Astrocyte of the cerebellum (primary cell): ENCODE data around the gene DMXL2.

Source experiments
- DNase-seq: peaks from one replicate; pipeline ENCODE4 v3.0.0-alpha.2; 2011; ENCODE audit warnings: low read depth
- H3K4me3 ChIP-seq: 2 replicates; pipeline ENCODE4 v1.5.1; 2011; ENCODE audit warnings: mild to moderate bottlenecking, low read depth, low read length, moderate library complexity
- in situ Hi-C: cut with HindIII; loops from 2 replicates; pipeline ENCODE4 v1.10.0; 2017; ENCODE audit warnings: low sequenced_read_pairs
- TF ChIP-seq, protein P1 (sequence below): IDR thresholded peaks from 2 replicates; pipeline ENCODE4 v1.5.1; 2012; ENCODE audit warnings: low read length, low read depth, moderate library complexity, mild to moderate bottlenecking; ENCODE audit errors: missing control alignments

Gene DMXL2

DNA sequence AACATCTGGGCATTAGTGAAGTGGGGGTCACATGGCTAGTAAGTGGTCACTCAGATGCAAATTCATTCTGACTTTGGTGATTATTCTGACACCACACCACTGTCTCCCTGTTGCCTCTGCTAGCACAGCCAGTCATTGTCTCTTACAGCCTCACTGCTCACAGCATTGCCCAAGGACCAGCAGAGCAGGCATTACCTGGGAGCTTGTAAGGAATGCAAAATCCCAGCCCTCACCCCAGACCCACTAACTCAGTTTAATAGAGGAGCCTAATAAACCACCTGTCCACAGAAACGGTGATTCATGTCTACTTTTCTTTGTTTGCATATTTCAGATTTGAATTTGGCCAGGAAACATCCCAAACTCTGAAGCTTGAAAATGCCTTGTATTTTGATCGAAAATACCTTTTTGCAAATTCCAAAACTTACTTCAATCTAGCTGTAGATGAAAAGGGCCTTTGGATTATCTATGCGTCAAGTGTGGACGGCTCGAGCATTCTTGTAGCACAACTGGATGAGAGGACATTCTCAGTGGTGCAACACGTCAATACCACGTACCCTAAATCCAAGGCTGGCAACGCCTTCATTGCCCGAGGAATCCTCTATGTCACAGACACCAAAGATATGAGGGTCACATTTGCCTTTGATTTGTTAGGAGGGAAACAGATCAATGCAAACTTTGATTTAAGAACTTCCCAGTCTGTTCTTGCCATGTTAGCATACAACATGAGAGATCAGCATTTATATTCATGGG lies 218.4 kb downstream of the DMXL2 start:
- TF ChIP-seq, protein P1, sequence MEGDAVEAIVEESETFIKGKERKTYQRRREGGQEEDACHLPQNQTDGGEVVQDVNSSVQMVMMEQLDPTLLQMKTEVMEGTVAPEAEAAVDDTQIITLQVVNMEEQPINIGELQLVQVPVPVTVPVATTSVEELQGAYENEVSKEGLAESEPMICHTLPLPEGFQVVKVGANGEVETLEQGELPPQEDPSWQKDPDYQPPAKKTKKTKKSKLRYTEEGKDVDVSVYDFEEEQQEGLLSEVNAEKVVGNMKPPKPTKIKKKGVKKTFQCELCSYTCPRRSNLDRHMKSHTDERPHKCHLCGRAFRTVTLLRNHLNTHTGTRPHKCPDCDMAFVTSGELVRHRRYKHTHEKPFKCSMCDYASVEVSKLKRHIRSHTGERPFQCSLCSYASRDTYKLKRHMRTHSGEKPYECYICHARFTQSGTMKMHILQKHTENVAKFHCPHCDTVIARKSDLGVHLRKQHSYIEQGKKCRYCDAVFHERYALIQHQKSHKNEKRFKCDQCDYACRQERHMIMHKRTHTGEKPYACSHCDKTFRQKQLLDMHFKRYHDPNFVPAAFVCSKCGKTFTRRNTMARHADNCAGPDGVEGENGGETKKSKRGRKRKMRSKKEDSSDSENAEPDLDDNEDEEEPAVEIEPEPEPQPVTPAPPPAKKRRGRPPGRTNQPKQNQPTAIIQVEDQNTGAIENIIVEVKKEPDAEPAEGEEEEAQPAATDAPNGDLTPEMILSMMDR, result no peak
- in situ Hi-C loops, result no loop called here
- no peak for DNase-seq
- no peak overlapping the region for H3K4me3 ChIP-seq

DNA sequence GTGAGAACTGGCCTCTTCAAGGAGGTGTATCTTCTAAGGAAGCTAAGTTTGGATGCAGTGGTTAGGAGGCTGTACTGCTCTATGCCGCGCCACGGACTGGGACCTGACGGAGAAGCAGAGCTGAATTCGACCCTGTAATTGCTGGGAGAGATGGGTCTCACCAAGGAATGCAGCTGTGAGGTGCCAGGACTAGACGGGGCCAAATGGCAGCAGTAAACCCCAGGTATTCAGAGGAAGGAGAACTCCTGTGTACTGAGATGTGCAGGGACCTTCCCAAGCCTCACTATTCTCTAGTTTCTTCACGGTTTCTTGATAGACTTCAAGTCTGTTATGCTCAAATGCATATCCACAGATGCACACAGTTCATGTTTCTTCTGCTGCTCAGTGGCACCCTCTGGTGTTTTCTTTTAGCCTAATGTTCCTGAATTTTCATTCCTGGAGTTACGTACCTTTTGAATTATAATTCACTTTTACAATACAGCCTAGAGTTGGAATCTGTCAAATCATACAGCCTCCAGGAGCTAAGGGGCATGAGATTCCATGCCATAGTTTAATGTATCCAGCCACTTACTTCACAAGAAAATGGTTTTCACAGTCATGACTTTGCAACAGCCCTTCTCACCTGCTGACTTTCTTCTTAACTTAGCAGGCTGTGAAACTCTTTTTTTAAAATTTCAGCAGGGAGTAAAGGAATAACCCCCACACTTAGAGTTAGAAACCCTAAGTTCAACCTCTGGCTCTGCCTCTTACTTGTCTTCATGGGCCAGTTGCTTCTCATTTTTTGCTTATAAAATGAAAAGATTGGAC lies 219.3 kb downstream of the DMXL2 start:
- TF ChIP-seq, protein P1, result peak; percentile 69
- H3K4me3 ChIP-seq, result no peak overlapping the region
- DNase-seq, result peak; percentile 26
- in situ Hi-C loops, result no loop called here

DNA sequence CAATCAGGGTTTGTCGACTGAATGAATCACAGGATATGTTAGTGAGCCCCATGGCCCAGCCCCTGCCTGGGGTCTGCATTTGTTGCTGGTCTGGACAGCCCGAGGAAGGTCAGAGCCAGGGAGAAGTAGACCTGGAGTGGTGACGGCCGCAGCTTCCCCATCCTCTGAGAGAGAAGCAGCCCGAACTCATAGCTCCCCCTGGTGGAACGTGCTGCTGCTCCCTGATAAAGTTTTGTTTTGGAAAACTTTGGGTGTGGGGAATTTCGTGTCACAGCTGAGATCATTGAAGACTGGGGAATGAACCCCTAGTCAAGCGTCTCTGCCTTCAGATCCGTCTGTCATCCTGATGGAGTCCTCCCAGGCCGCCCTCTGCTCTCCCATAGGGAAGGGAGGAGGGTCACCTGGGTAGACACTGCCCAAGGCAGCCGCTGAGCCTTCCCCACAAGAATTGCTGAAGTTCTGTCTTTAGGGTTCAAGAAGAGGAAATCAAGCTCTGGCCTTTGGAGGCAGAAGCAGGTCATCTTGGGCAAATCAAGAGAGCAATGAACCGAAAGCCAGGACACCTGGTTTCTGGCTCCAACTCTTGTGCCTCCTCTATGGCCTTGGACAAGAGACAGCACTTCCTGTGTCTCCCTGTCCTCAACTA lies 220.6 kb downstream of the DMXL2 start:
- no peak for DNase-seq
- in situ Hi-C loops, result no loop called here
- no peak overlapping the region for H3K4me3 ChIP-seq
- TF ChIP-seq, protein P1, result peak; percentile 73

DNA sequence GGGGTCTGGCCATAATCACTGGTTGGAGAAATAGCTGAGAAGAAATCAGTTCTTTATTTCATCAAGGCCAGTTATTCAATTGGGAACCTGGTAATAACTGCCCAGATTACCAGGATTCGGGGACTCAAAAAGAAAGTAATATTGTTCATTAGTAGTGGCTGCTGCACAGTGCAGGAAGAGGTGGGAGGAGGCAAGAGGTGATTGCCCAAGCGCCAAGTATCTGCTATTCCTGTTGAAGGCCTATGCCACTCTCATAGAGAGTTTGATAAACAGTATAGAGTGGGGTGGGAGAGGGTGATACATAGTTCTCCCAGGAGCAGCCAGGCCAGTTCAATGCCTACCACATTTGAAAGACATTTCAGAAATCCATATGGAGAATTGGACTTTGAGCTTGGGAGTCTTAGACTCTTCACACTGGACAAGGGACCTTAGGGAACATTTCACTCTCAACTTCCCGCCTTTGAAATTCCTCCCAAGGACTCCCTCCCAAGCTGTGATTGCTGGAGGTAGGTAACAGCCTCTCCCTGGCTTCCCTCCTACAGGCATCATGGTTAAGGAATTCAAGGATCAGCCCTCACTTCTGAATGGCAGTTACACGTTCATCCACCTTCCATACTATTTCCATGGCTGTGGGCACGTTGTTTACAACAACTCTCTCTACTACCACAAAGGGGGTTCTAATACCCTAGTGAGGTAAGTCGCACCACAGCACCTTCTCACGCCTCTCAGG lies 221.4 kb downstream of the DMXL2 start:
- no peak for DNase-seq
- TF ChIP-seq, protein P1, result no peak
- H3K4me3 ChIP-seq, result no peak overlapping the region
- in situ Hi-C loops, result no loop called here

DNA sequence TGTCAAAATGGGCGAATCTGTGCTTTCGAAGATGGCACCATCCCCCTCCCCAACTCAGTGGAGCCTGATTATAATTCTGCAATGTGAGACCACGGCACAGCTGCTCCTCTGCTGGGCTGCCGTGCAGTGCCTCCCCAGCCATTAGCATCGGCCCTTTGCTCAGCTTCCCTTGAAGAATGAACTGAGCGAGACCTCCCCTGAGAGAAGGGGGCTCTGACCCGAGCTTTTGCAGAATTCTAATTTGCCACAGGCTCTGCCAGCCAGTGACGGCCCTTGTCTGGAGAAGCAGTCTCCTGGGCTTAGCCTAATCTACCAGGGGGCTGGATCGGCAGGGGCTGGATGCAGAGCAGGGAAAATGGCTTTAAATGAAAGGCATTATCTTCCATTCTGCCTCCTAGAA lies 223.9 kb downstream of the DMXL2 start:
- in situ Hi-C loops, result no loop called here
- TF ChIP-seq, protein P1, result no peak
- no peak for DNase-seq
- H3K4me3 ChIP-seq, result no peak overlapping the region
